A549 (cell line): ENCODE measurements around the gene PPP3CA. TPM values are rescaled to one million over a fixed set of nuclear protein-coding genes. Genes with fewer than 3 reads are reported as not detected.

Source experiments
- ATAC-seq, 2 experiments: fragments of 200-7000 bp in 1 of 2; fragments of >200 bp in 1 of 2; cut with Nextera tagmentation in 1 of 2; cut with Tn5 transposase in 1 of 2; 3 replicates each; pipeline versions ENCODE4 v1.8.0 to v1.9.1; 2018 to 2020; ENCODE audit warnings: mild to moderate bottlenecking in 1 of 2, moderate library complexity in 1 of 2
- CTCF ChIA-PET: fragments of 300-600 bp; sonication (Branson Sonifier 250); formaldehyde crosslinking; extraction: SDS; loops from one replicate; lab custom pipeline; 2021; ENCODE audit warnings: antibody characterized with exemption, inconsistent platforms; lab: Yijun Ruan, JAX
- POLR2A ChIA-PET: fragments of 350-600 bp; formaldehyde crosslinking; extraction: SDS; loops from one replicate; lab custom pipeline; 2021; ENCODE audit warnings: antibody characterized with exemption, inconsistent platforms; lab: Yijun Ruan, JAX
- DNase-seq, 2 experiments: peaks; one replicate each; pipeline versions ENCODE4 v3.0.0 to v3.0.0-alpha.2; 2011 to 2016; ENCODE audit warnings: low read depth in 1 of 2, low spot score in 1 of 2
- FAIRE-seq: peaks from 2 replicates; lab custom pipeline; 2011; peaks lifted over from hg19 to GRCh38; lab: Jason Lieb, UNC
- H3K27ac ChIP-seq, 2 experiments: fragments of >200 bp; sonication (Bioruptor Twin); formaldehyde crosslinking; 3 replicates each; pipeline ENCODE4 v1.5.1; 2016 to 2017
- H3K4me1 ChIP-seq: fragments of >200 bp; sonication (Bioruptor Twin); formaldehyde crosslinking; 3 replicates; pipeline ENCODE4 v1.6.1; 2016
- H3K4me2 ChIP-seq: fragments of >200 bp; sonication (Bioruptor Twin); formaldehyde crosslinking; 3 replicates; pipeline ENCODE4 v1.6.1; 2016
- H3K4me3 ChIP-seq: fragments of >200 bp; sonication (Bioruptor Twin); formaldehyde crosslinking; 3 replicates; pipeline ENCODE4 v1.5.1; 2016
- H3K9me3 ChIP-seq: fragments of >200 bp; sonication (Bioruptor Twin); formaldehyde crosslinking; 3 replicates; pipeline ENCODE4 v1.6.1; 2016
- BHLHE40 ChIP-seq: IDR thresholded peaks from 2 replicates; pipeline ENCODE4 v1.6.1; 2012; ENCODE audit warnings: low read depth, low read length, inconsistent platforms
- CBX8 ChIP-seq: fragments of 200-600 bp; sonication (generic); IDR thresholded peaks from 2 replicates; pipeline ENCODE4 v1.6.1; 2016
- CHD2 ChIP-seq: fragments of 150-350 bp; IDR thresholded peaks from 2 replicates; pipeline ENCODE4 v1.6.1; 2014; ENCODE audit warnings: low read length; ENCODE audit not compliant: partially characterized antibody
- FOSL2 ChIP-seq, 2 experiments: fragments of 450-650 bp in 1 of 2; fragments of >200 bp in 1 of 2; sonication (Bioruptor Twin) in 1 of 2; formaldehyde crosslinking; IDR thresholded peaks; 2 replicates each; pipeline versions ENCODE4 v1.5.0 to v1.6.1; 2016 to 2020; ENCODE audit warnings: mild to moderate bottlenecking in 1 of 2, moderate library complexity in 1 of 2
- HOXA7 ChIP-seq: fragments of 250-450 bp; sonication (Bioruptor Pico); IDR thresholded peaks from 2 replicates; pipeline ENCODE4 v1.5.0; 2020; ENCODE audit warnings: mild to moderate bottlenecking, moderate library complexity
- HOXB5 ChIP-seq: fragments of 250-450 bp; sonication (Bioruptor Pico); IDR thresholded peaks from 2 replicates; pipeline ENCODE4 v1.5.0; 2020; ENCODE audit warnings: mild to moderate bottlenecking, moderate library complexity
- JUNB ChIP-seq: fragments of >200 bp; sonication (Bioruptor Twin); formaldehyde crosslinking; IDR thresholded peaks from 2 replicates; pipeline ENCODE4 v1.6.1; 2016
- MAFK ChIP-seq: fragments of 450-650 bp; IDR thresholded peaks from 2 replicates; pipeline ENCODE4 v1.6.1; 2014; ENCODE audit not compliant: partially characterized antibody
- NFE2L2 ChIP-seq: fragments of 150-350 bp; conservative IDR thresholded peaks from 2 replicates; pipeline ENCODE4 v1.6.1; 2014; ENCODE audit warnings: low read length
- NPAS2 ChIP-seq: fragments of 250-450 bp; sonication (Bioruptor Pico); IDR thresholded peaks from 2 replicates; pipeline ENCODE4 v1.8.0; 2022; ENCODE audit warnings: mild to moderate bottlenecking, moderate library complexity, borderline replicate concordance
- POLR2AphosphoS2 ChIP-seq: conservative IDR thresholded peaks from 2 replicates; pipeline ENCODE4 v1.6.1; 2012; ENCODE audit warnings: low read length, improper control_type of control experiment, inconsistent platforms
- RAD21 ChIP-seq, 2 experiments: fragments of >200 bp in 1 of 2; sonication (Bioruptor Twin) in 1 of 2; formaldehyde crosslinking in 1 of 2; IDR thresholded peaks in 1 of 2; conservative IDR thresholded peaks in 1 of 2; 2 replicates in 1 of 2; 3 replicates in 1 of 2; pipeline ENCODE4 v1.6.1; 2012 to 2018; ENCODE audit warnings: inconsistent platforms in 1 of 2
- SMC3 ChIP-seq: fragments of >200 bp; sonication (Bioruptor Twin); formaldehyde crosslinking; IDR thresholded peaks from 3 replicates; pipeline ENCODE4 v1.6.1; 2018; ENCODE audit warnings: inconsistent platforms
- ZNF302 ChIP-seq: fragments of 250-450 bp; sonication (Bioruptor Pico); IDR thresholded peaks from 2 replicates; pipeline ENCODE4 v1.9.0; 2021; ENCODE audit warnings: inconsistent platforms, mild to moderate bottlenecking, moderate library complexity
- WGBS: methylation state at CpG from one replicate; pipeline ENCODE4 v1.1.6; 2017; ENCODE audit errors: missing lambda C conversion rate; 5-methylcytosine and 5-hydroxymethylcytosine counted together
- polyA plus RNA-seq, 4 experiments: library from polyadenylated mRNA; depleted of rRNA in 3 of 4; stranded (reverse); fragments of >200 nt; fragmentation: RNase III in 1 of 4; extraction: RNeasy Plus Mini Kit Qiagen cat#74134 plus additional on column Dnase treatment in 1 of 4; gene quantifications; 2 replicates in 3 of 4; 3 replicates in 1 of 4; pipeline ENCODE4 v1.2.3, GENCODE V29; 2011 to 2017
- TF ChIP-seq, protein P1 (sequence below): IDR thresholded peaks from 2 replicates; pipeline ENCODE4 v1.6.1; 2012
- TF ChIP-seq, protein P2 (sequence below): fragments of >200 bp; sonication (Bioruptor Twin); formaldehyde crosslinking; IDR thresholded peaks from 3 replicates; pipeline ENCODE4 v1.5.1; 2016
- TF ChIP-seq, protein P3 (sequence below): fragments of 250-450 bp; sonication (Bioruptor Pico); IDR thresholded peaks from 2 replicates; pipeline ENCODE4 v1.5.0; 2020; ENCODE audit warnings: low read depth, mild to moderate bottlenecking, moderate library complexity

Gene PPP3CA
- polyA plus RNA-seq, 2 of the 4 experiments (the other 2 are of a cell fraction), result 21.4 to 42.4 TPM

DNA sequence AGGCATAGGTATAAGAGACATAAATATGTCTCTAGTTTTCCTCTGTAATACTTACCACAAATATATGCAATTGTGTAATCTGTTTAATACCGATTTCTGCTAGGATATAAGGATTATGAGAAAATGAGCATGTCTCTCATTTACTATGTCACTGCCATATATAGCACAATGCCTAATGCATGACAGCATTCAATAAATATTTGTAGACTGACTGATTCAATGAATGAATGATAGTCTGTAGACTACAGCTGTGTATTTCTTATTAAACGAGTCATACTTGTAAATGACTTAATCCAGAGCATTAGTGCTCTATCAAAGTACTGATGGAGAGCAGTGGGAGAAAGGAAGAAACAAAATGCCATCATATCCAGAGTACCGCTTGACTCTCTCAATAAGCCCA lies 175.6 kb downstream of the PPP3CA start:
- ChIA-PET CTCF (no interaction called here), POLR2A (interaction anchor here (1.4 kb wide), 1 partner anchor 176 kb away, joined by 5 read pairs; no protein-coding TSS in a partner anchor)
- no peak for FAIRE-seq
- no peaks in the 10 kb centered on the region for H3K9me3 ChIP-seq
- no peak overlapping the region; a peak in 1 of 6 replicates for H3K27ac ChIP-seq
- WGBS, result 46% methylated on average over 3 of the region's 3 CpGs
- TF ChIP-seq, protein P1, sequence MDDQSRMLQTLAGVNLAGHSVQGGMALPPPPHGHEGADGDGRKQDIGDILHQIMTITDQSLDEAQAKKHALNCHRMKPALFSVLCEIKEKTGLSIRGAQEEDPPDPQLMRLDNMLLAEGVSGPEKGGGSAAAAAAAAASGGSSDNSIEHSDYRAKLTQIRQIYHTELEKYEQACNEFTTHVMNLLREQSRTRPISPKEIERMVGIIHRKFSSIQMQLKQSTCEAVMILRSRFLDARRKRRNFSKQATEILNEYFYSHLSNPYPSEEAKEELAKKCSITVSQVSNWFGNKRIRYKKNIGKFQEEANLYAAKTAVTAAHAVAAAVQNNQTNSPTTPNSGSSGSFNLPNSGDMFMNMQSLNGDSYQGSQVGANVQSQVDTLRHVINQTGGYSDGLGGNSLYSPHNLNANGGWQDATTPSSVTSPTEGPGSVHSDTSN, result no peak
- TF ChIP-seq FOSL2 (IDR thresholded peaks at IDR 0.05) (no peak), FOSL2 (CRISPR knock-in tag; IDR thresholded peaks at IDR 0.05) (peak; percentile 36; the same call in 1 of the 2 replicates)
- no peak for DNase-seq
- H3K4me1 ChIP-seq, result peaks cover 64% of the 10 kb centered on the region
- H3K4me3 ChIP-seq, result no peak overlapping the region
- ATAC-seq, result peak in 1 of 2 experiments; percentile 33; a peak in 2 of 6 replicates
- H3K4me2 ChIP-seq, result peak overlapping the region; percentile 18; the same call in 1 of the 3 replicates

DNA sequence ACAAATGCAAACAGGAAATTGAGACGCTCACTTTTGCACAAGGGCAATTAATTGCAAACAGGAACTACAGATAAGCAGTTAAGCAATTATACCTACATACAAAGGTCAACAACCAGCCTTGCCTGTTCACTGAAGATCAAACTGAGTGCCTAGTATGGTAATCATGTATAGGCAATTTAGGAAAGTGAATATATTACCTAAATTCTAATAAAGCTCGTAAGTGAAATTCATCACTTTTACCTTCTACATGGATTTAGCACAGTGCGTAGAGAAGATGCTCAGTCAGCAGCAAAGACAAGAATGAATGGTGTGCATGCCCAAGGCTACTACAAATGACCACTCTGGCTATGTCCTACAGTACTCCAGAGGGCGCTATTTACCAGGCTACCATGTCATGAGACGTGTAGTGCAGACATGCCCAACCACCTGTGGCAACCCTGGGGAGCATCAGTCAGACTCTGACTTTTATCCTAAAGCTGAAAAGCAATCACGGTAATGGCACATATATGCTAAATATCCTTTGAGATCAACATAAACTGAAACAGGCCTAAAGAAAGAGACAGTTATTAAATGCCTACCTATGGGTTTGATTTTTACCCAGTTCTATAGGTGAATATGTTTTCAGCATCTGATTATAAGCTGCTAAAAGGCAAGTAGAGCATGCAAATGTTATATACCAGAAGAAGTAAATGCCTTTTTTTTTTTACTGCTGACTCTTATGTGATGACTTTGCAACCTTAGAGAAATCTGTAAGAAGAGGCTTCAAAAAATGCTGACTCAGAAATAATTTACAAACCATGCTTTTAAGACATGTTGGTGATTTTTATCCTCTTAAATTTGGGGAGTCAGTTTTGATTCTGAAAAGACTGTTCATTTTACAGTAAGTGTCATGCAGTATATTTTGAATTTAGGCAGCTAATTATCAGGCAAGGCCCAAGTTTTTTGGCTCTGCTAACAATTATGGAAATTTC lies 178.0 kb downstream of the PPP3CA start:
- Histone ChIP-seq H3K27ac (peak overlapping the region in 1 of 2 experiments; percentile 32; a peak in 1 of 6 replicates), H3K4me1 (peaks cover 72% of the 10 kb centered on the region), H3K4me3 (no peak overlapping the region), H3K4me2 (peak overlapping the region; percentile 14; the same call in 1 of the 3 replicates), H3K9me3 (no peaks in the 10 kb centered on the region)
- CTCF ChIA-PET, result interaction anchor here (0.6 to 1.9 kb wide), 21 partner anchors 11 to 1295 kb away, joined by 3 to 13 read pairs (median 3); partner anchors contain the start of gene PPP3CA
- TF ChIP-seq SMC3 (peak; percentile 76), HOXB5 (no peak), BHLHE40 (no peak), NPAS2 (CRISPR knock-in tag) (no peak), FOSL2 (IDR thresholded peaks at IDR 0.05) (no peak), FOSL2 (CRISPR knock-in tag; IDR thresholded peaks at IDR 0.05) (no peak), HOXA7 (CRISPR knock-in tag) (no peak), ZNF302 (CRISPR knock-in tag) (no peak), CHD2 (no peak), JUNB (no peak), POLR2AphosphoS2 (no peak), NFE2L2 (no peak), MAFK (peak; percentile 99), RAD21 (conservative IDR thresholded peaks at IDR 0.05 in 1 of 2, IDR thresholded peaks at IDR 0.05 in 1 of 2) (peak; percentile 82 to 90)
- TF ChIP-seq, protein P2, sequence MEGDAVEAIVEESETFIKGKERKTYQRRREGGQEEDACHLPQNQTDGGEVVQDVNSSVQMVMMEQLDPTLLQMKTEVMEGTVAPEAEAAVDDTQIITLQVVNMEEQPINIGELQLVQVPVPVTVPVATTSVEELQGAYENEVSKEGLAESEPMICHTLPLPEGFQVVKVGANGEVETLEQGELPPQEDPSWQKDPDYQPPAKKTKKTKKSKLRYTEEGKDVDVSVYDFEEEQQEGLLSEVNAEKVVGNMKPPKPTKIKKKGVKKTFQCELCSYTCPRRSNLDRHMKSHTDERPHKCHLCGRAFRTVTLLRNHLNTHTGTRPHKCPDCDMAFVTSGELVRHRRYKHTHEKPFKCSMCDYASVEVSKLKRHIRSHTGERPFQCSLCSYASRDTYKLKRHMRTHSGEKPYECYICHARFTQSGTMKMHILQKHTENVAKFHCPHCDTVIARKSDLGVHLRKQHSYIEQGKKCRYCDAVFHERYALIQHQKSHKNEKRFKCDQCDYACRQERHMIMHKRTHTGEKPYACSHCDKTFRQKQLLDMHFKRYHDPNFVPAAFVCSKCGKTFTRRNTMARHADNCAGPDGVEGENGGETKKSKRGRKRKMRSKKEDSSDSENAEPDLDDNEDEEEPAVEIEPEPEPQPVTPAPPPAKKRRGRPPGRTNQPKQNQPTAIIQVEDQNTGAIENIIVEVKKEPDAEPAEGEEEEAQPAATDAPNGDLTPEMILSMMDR, result peak; percentile 62
- 35% methylated on average over 6 of the region's 6 CpGs for WGBS
- DNase-seq (peak in 1 of 2 experiments; percentile 85), FAIRE-seq (no peak), ATAC-seq (peak; percentile 94)
- POLR2A ChIA-PET, result no interaction called here

DNA sequence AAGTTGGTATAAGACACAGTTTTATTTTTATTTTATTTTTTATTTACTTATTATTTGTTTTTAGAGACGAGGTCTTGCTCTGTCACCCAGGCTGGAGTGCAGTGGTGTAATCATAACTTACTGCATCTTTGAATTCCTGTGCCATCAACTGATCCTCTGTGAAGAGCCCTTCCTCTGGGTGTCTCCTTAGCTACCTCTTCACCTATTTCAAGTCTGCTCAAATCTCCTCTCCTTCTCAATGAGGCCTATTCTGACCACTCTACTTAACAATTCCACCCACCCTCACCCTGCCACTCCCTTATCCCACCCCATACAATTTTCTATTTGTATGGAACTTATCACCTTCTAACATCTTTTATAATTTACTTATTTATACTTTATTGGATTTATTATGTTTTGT lies 183.4 kb downstream of the PPP3CA start:
- FAIRE-seq, result no peak
- 82% methylated on average over 1 of the region's 1 CpG for WGBS
- ChIA-PET CTCF (no interaction called here), POLR2A (no interaction called here)
- peak overlapping the region; percentile 65 to 76 for H3K27ac ChIP-seq
- peak in 1 of 2 experiments; percentile 43 for DNase-seq
- no peak overlapping the region for H3K4me3 ChIP-seq
- peak; percentile 28 to 58; a peak in 2 of 6 replicates for ATAC-seq
- no peaks in the 10 kb centered on the region for H3K9me3 ChIP-seq
- peak overlapping the region; percentile 65 for H3K4me2 ChIP-seq
- peaks cover 81% of the 10 kb centered on the region for H3K4me1 ChIP-seq
- TF ChIP-seq CHD2 (no peak), CBX8 (no peak), SMC3 (no peak), RAD21 (conservative IDR thresholded peaks at IDR 0.05 in 1 of 2, IDR thresholded peaks at IDR 0.05 in 1 of 2) (no peak), MAFK (no peak)
- TF ChIP-seq, protein P3, sequence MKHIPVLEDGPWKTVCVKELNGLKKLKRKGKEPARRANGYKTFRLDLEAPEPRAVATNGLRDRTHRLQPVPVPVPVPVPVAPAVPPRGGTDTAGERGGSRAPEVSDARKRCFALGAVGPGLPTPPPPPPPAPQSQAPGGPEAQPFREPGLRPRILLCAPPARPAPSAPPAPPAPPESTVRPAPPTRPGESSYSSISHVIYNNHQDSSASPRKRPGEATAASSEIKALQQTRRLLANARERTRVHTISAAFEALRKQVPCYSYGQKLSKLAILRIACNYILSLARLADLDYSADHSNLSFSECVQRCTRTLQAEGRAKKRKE, result no peak
